ENCODE results near the gene PGAM1. TPM values are rescaled to one million over a fixed set of nuclear protein-coding genes. Genes with fewer than 3 reads are reported as not detected.

PGAM1 gene
- total and polyA plus RNA-seq, 2 of the 4 experiments (the other 2 are of a cell fraction): 686 to 841 TPM

GRCh38 chr10:97435211-97435610 lies 9.2 kb downstream of the PGAM1 start:
- no peak overlapping the region for H4K5ac ChIP-seq (ENCODE audit: low read depth, low read length)
- H3K18ac ChIP-seq (ENCODE audit: low read depth, low read length): no peak overlapping the region
- no peak overlapping the region for H3K4ac ChIP-seq (ENCODE audit: low read depth, low read length)
- no peak overlapping the region for H3K27ac ChIP-seq (ENCODE audit: insufficient read depth, low read length)
- no peaks in the 10 kb centered on the region for H3K9me1 ChIP-seq (ENCODE audit: insufficient read depth, low read length)
- intact Hi-C loops (cut with micrococcal nuclease) (no loop called here), in situ Hi-C loops (cut with MboI; ENCODE audit: low sequenced_read_pairs) (no loop called here), dilution Hi-C loops (cut with HindIII; ENCODE audit: low sequenced_read_pairs, unreplicated experiment) (no loop called here)
- H2AFZ ChIP-seq (replicated peaks; ENCODE audit: low read length, poor library complexity): no peak overlapping the region
- no peaks in the 10 kb centered on the region for H3K9me3 ChIP-seq (ENCODE audit: control insufficient read depth, insufficient read depth, low read length)
- no peaks in the 10 kb centered on the region for H3K27me3 ChIP-seq (ENCODE audit: control insufficient read depth, insufficient read depth, low read length)
- no peak overlapping the region for H3K23ac ChIP-seq (ENCODE audit: low read depth, low read length)
- peaks cover 11% of the 10 kb centered on the region; the same call in 1 of the 2 replicates for H4K20me1 ChIP-seq (ENCODE audit: insufficient read depth, low read length)
- no peak overlapping the region for H2BK15ac ChIP-seq (ENCODE audit: low read depth, low read length)
- no peak overlapping the region for H3K56ac ChIP-seq (ENCODE audit: extremely low read depth, insufficient read depth, low read length)
- DNase-seq (no peak), ATAC-seq (ENCODE audit: low read depth) (no peak)
- H3K4me1 ChIP-seq (ENCODE audit: control insufficient read depth, insufficient read depth, low read length): no peaks in the 10 kb centered on the region
- H3K9ac ChIP-seq (ENCODE audit: low read depth, low read length): no peak overlapping the region
- H3K4me2 ChIP-seq (ENCODE audit: low read depth, low read length): no peak overlapping the region
- no peak overlapping the region for H2AK9ac ChIP-seq (replicated peaks; ENCODE audit: low read depth, low read length, poor library complexity)
- no peak overlapping the region for H4K91ac ChIP-seq (ENCODE audit: insufficient read depth, low read depth, low read length)
- ChIA-PET CTCF (no interaction called here), POLR2A (ENCODE audit: unreplicated experiment) (no interaction called here)
- H4K8ac ChIP-seq (ENCODE audit: low read depth in 2 of 2, low read length in 2 of 2): no peak overlapping the region
- no TSS peak for BruUV-seq (replicated peaks)
- H2BK5ac ChIP-seq (ENCODE audit: low read depth, low read length, poor library complexity, severe bottlenecking): no peak overlapping the region
- H2BK20ac ChIP-seq (ENCODE audit: low read depth, low read length): no peak overlapping the region
- no peak overlapping the region for H3K14ac ChIP-seq (replicated peaks; ENCODE audit: low read depth, low read length)
- 93% methylated on average over 3 of the region's 6 CpGs; no CpG with 5 or more reads in 1 of the 2 experiments for WGBS, 2 experiments (ENCODE audit: extremely low coverage in 2 of 2, insufficient read length in 1 of 2)
- TF ChIP-seq, protein P1, sequence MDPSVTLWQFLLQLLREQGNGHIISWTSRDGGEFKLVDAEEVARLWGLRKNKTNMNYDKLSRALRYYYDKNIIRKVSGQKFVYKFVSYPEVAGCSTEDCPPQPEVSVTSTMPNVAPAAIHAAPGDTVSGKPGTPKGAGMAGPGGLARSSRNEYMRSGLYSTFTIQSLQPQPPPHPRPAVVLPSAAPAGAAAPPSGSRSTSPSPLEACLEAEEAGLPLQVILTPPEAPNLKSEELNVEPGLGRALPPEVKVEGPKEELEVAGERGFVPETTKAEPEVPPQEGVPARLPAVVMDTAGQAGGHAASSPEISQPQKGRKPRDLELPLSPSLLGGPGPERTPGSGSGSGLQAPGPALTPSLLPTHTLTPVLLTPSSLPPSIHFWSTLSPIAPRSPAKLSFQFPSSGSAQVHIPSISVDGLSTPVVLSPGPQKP (IDR thresholded peaks at IDR 0.05; ENCODE audit: borderline replicate concordance, low read depth, low read length): no peak
- no peak for TF ChIP-seq RFX5 (IDR thresholded peaks at IDR 0.05; ENCODE audit: low read depth, low read length)
- no peak for TF ChIP-seq RAD21 (IDR thresholded peaks at IDR 0.05; ENCODE audit: low read length)
- no peak for TF ChIP-seq CEBPB (IDR thresholded peaks at IDR 0.05; ENCODE audit: low read depth, low read length)
- no peak for TF ChIP-seq SMC3 (IDR thresholded peaks at IDR 0.05; ENCODE audit: low read depth, low read length)
- no peak for TF ChIP-seq MAZ (IDR thresholded peaks at IDR 0.05; ENCODE audit: borderline replicate concordance, low read depth, low read length)
- TF ChIP-seq FOS (IDR thresholded peaks at IDR 0.05; ENCODE audit: low read depth, low read length): no peak
- TF ChIP-seq, protein P2, sequence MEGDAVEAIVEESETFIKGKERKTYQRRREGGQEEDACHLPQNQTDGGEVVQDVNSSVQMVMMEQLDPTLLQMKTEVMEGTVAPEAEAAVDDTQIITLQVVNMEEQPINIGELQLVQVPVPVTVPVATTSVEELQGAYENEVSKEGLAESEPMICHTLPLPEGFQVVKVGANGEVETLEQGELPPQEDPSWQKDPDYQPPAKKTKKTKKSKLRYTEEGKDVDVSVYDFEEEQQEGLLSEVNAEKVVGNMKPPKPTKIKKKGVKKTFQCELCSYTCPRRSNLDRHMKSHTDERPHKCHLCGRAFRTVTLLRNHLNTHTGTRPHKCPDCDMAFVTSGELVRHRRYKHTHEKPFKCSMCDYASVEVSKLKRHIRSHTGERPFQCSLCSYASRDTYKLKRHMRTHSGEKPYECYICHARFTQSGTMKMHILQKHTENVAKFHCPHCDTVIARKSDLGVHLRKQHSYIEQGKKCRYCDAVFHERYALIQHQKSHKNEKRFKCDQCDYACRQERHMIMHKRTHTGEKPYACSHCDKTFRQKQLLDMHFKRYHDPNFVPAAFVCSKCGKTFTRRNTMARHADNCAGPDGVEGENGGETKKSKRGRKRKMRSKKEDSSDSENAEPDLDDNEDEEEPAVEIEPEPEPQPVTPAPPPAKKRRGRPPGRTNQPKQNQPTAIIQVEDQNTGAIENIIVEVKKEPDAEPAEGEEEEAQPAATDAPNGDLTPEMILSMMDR (conservative IDR thresholded peaks at IDR 0.05; ENCODE audit: low read depth, low read length): no peak
- no peak for TF ChIP-seq RCOR1 (IDR thresholded peaks at IDR 0.05; ENCODE audit: insufficient replicate concordance, low read length)
- TF ChIP-seq CHD1 (IDR thresholded peaks at IDR 0.05; ENCODE audit: low read depth, low read length): no peak
- no peak for TF ChIP-seq USF2 (IDR thresholded peaks at IDR 0.05; ENCODE audit: low read depth, low read length)
- no peak for TF ChIP-seq POLR2A (IDR thresholded peaks at IDR 0.05; ENCODE audit: low read depth, low read length)
- TF ChIP-seq MXI1 (IDR thresholded peaks at IDR 0.05; ENCODE audit: borderline replicate concordance, low read depth, low read length): no peak
- no peak for TF ChIP-seq NFE2L2 (IDR thresholded peaks at IDR 0.05; ENCODE audit: low read depth, low read length)
- TF ChIP-seq BHLHE40 (IDR thresholded peaks at IDR 0.05; ENCODE audit: low read depth, low read length): no peak
- TF ChIP-seq MAFK (IDR thresholded peaks at IDR 0.05; ENCODE audit: low read depth, low read length): no peak
- H2AK5ac ChIP-seq (ENCODE audit: low read depth, low read length): no peak overlapping the region
- no peak overlapping the region for H2BK120ac ChIP-seq (ENCODE audit: low read depth, low read length)
- no peak overlapping the region for H3K4me3 ChIP-seq (ENCODE audit: insufficient read depth, low read depth, low read length)
- H3K36me3 ChIP-seq (ENCODE audit: control insufficient read depth, insufficient read depth, low read length): peaks cover 50% of the 10 kb centered on the region
- H3K79me1 ChIP-seq (ENCODE audit: low read depth in 1 of 2, low read length in 2 of 2): peaks cover 3 to 14% of the 10 kb centered on the region in 2 experiments; a peak in 2 of 4 replicates
